IMR-90 (cell line): Measurements from ENCODE around the gene RNF213. TPM values are rescaled to one million over a fixed set of nuclear protein-coding genes. Genes with fewer than 3 reads are reported as not detected.
A peak's percentile ranks its signal among the peaks of the same experiment; 100 is the strongest.

ENCODE experiments used
- ATAC-seq: fragments of 200-7000 bp; cut with Tn5 transposase; 2 replicates; pipeline ENCODE4 v1.9.1; 2020; ENCODE audit warnings: low read depth, mild to moderate bottlenecking, moderate library complexity
- BruUV-seq: library from RNA; stranded (reverse); fragments of 400-500 nt; replicated peaks from 2 replicates; lab custom pipeline; 2021; lab: Mats Ljungman, UMichigan
- CTCF ChIA-PET: fragments of 300-600 bp; formaldehyde crosslinking; extraction: SDS; loops from one replicate; lab custom pipeline; 2021; ENCODE audit warnings: antibody characterized with exemption; lab: Yijun Ruan, JAX
- POLR2A ChIA-PET: fragments of 300-600 bp; sonication (Branson Sonifier 250); formaldehyde crosslinking; loops from one replicate; lab custom pipeline; 2022; ENCODE audit warnings: antibody characterized with exemption; ENCODE audit not compliant: unreplicated experiment; lab: Charles Lee
- DNase-seq: peaks from one replicate; pipeline ENCODE4 v3.0.0; 2013
- H2AFZ ChIP-seq: replicated peaks from 2 replicates; pipeline ENCODE3; 2013; ENCODE audit warnings: low read length, mild to moderate bottlenecking; ENCODE audit not compliant: poor library complexity
- H2AK5ac ChIP-seq: 2 replicates; pipeline ENCODE4 v1.6.1; 2013; ENCODE audit warnings: low read depth, low read length, inconsistent platforms
- H2AK9ac ChIP-seq: replicated peaks from 2 replicates; pipeline ENCODE3; 2013; ENCODE audit warnings: mild to moderate bottlenecking, low read depth, low read length, moderate library complexity; ENCODE audit not compliant: poor library complexity
- H2BK120ac ChIP-seq: 2 replicates; pipeline ENCODE4 v1.6.1; 2013; ENCODE audit warnings: low read depth, low read length, inconsistent platforms
- H2BK15ac ChIP-seq: 3 replicates; pipeline ENCODE4 v1.6.1; 2013; ENCODE audit warnings: low read depth, low read length, inconsistent platforms
- H2BK20ac ChIP-seq: 2 replicates; pipeline ENCODE4 v1.6.1; 2013; ENCODE audit warnings: low read depth, mild to moderate bottlenecking, inconsistent platforms, low read length, moderate library complexity
- H2BK5ac ChIP-seq: 2 replicates; pipeline ENCODE4 v1.6.1; 2013; ENCODE audit warnings: mild to moderate bottlenecking, low read depth, low read length, inconsistent platforms; ENCODE audit not compliant: poor library complexity, severe bottlenecking
- H3K14ac ChIP-seq: replicated peaks from 2 replicates; pipeline ENCODE4 v1.6.1; 2013; ENCODE audit warnings: low read depth, low read length, inconsistent platforms
- H3K18ac ChIP-seq: 2 replicates; pipeline ENCODE4 v1.6.1; 2013; ENCODE audit warnings: low read depth, low read length, control low read depth
- H3K23ac ChIP-seq: 2 replicates; pipeline ENCODE4 v1.6.1; 2013; ENCODE audit warnings: low read depth, low read length, inconsistent platforms
- H3K27ac ChIP-seq: 2 replicates; pipeline ENCODE4 v1.5.1; 2013; ENCODE audit warnings: mild to moderate bottlenecking, control low read depth, low read length; ENCODE audit not compliant: insufficient read depth
- H3K27me3 ChIP-seq: 2 replicates; pipeline ENCODE4 v1.6.1; 2013; ENCODE audit warnings: low read length; ENCODE audit not compliant: control insufficient read depth, insufficient read depth
- H3K36me3 ChIP-seq: 2 replicates; pipeline ENCODE4 v1.6.1; 2013; ENCODE audit warnings: low read length, mixed read lengths; ENCODE audit not compliant: control insufficient read depth, insufficient read depth
- H3K4ac ChIP-seq: 2 replicates; pipeline ENCODE4 v1.6.1; 2013; ENCODE audit warnings: low read depth, low read length, inconsistent platforms
- H3K4me1 ChIP-seq: 2 replicates; pipeline ENCODE4 v1.6.1; 2013; ENCODE audit warnings: low read length, mixed read lengths; ENCODE audit not compliant: control insufficient read depth, insufficient read depth
- H3K4me2 ChIP-seq: 2 replicates; pipeline ENCODE4 v1.6.1; 2013; ENCODE audit warnings: low read depth, mild to moderate bottlenecking, control low read depth, low read length, moderate library complexity
- H3K4me3 ChIP-seq: 2 replicates; pipeline ENCODE4 v1.5.1; 2013; ENCODE audit warnings: low read depth, mild to moderate bottlenecking, control low read depth, low read length, moderate library complexity; ENCODE audit not compliant: insufficient read depth
- H3K56ac ChIP-seq: 2 replicates; pipeline ENCODE4 v1.6.1; 2013; ENCODE audit warnings: low read length, inconsistent platforms; ENCODE audit not compliant: insufficient read depth; ENCODE audit errors: extremely low read depth
- H3K79me1 ChIP-seq, 2 experiments: 2 replicates each; pipeline ENCODE4 v1.6.1; 2013; ENCODE audit warnings: low read length in 2 of 2, inconsistent platforms in 1 of 2, low read depth in 1 of 2
- H3K9ac ChIP-seq: 2 replicates; pipeline ENCODE4 v1.6.1; 2013; ENCODE audit warnings: low read depth, low read length, control low read depth
- H3K9me1 ChIP-seq: 2 replicates; pipeline ENCODE4 v1.6.1; 2013; ENCODE audit warnings: low read length, inconsistent platforms; ENCODE audit not compliant: insufficient read depth
- H3K9me3 ChIP-seq: 2 replicates; pipeline ENCODE4 v1.6.1; 2013; ENCODE audit warnings: low read length; ENCODE audit not compliant: control insufficient read depth, insufficient read depth
- H4K20me1 ChIP-seq: 2 replicates; pipeline ENCODE4 v1.6.1; 2013; ENCODE audit warnings: low read length, inconsistent platforms; ENCODE audit not compliant: insufficient read depth
- H4K5ac ChIP-seq: 2 replicates; pipeline ENCODE4 v1.6.1; 2013; ENCODE audit warnings: mild to moderate bottlenecking, low read depth, low read length, control low read depth
- H4K8ac ChIP-seq, 2 experiments: 2 replicates each; pipeline ENCODE4 v1.6.1; 2013; ENCODE audit warnings: low read depth in 2 of 2, low read length in 2 of 2, control low read depth in 1 of 2, inconsistent platforms in 1 of 2
- H4K91ac ChIP-seq: 2 replicates; pipeline ENCODE4 v1.6.1; 2013; ENCODE audit warnings: low read depth, low read length, inconsistent platforms; ENCODE audit not compliant: insufficient read depth
- BHLHE40 ChIP-seq: fragments of 150-350 bp; IDR thresholded peaks from 2 replicates; pipeline ENCODE4 v1.6.1; 2016; ENCODE audit warnings: mild to moderate bottlenecking, low read depth, low read length
- MXI1 ChIP-seq: IDR thresholded peaks from 2 replicates; pipeline ENCODE4 v1.6.1; 2012; ENCODE audit warnings: low read depth, mild to moderate bottlenecking, low read length, moderate library complexity, borderline replicate concordance
- SMC3 ChIP-seq: fragments of 150-350 bp; IDR thresholded peaks from 2 replicates; pipeline ENCODE4 v1.6.1; 2016; ENCODE audit warnings: low read depth, mild to moderate bottlenecking, antibody characterized with exemption, low read length, moderate library complexity
- WGBS, 2 experiments: methylation state at CpG; one replicate each; pipeline versions ENCODE4 v1.1.5 to v1.1.7; 2013; ENCODE audit warnings: missing lambda C conversion rate in 2 of 2; ENCODE audit not compliant: insufficient read length in 1 of 2; ENCODE audit errors: extremely low coverage in 2 of 2; 5-methylcytosine and 5-hydroxymethylcytosine counted together
- dilution Hi-C: fragments of 300-500 bp; cut with HindIII; formaldehyde crosslinking; loops from one replicate; pipeline ENCODE4 v1.14.3; 2018; ENCODE audit warnings: low sequenced_read_pairs; ENCODE audit not compliant: unreplicated experiment
- in situ Hi-C: fragments of 300-500 bp; cut with MboI; formaldehyde crosslinking; loops from 3 replicates; pipeline ENCODE4 v1.14.3; 2019; ENCODE audit warnings: low sequenced_read_pairs, inconsistent platforms, mixed read lengths
- intact Hi-C: fragments of 100-400 bp; cut with micrococcal nuclease; formaldehyde crosslinking; loops from 2 replicates; pipeline ENCODE4 v1.10.0; 2022
- polyA plus RNA-seq, 3 experiments: library from polyadenylated mRNA; depleted of rRNA; stranded (reverse); fragments of >200 nt; gene quantifications; 2 replicates each; pipeline ENCODE4 v1.2.3, GENCODE V29; 2012; ENCODE audit warnings: low replicate concordance in 1 of 3
- total RNA-seq: library from RNA; depleted of rRNA; stranded (reverse); fragments of >200 nt; gene quantifications from 2 replicates; pipeline ENCODE4 v1.2.3, GENCODE V29; 2012

The RNF213 gene
- total and polyA plus RNA-seq, 2 of the 4 experiments (the other 2 are of a cell fraction): 23.4 to 36.0 TPM

- peaks cover 75% of the 10 kb centered on the region for H3K36me3 ChIP-seq
- no peak overlapping the region for H3K56ac ChIP-seq
- ChIA-PET CTCF (no interaction called here), POLR2A (no interaction called here)
- H3K27me3 ChIP-seq: no peaks in the 10 kb centered on the region
- in situ Hi-C loops: no loop called here
- no peak overlapping the region for H3K14ac ChIP-seq
- no peak for ATAC-seq
- 66% methylated on average over 6 of the region's 22 CpGs; no CpG with 5 or more reads in 1 of the 2 experiments for WGBS, 2 experiments
- intact Hi-C loops: no loop called here
- peak; percentile 13 for DNase-seq
- H3K4me3 ChIP-seq: no peak overlapping the region
- no peak overlapping the region for H2BK120ac ChIP-seq
- no peak overlapping the region for H3K4ac ChIP-seq
- no peak overlapping the region for H4K8ac ChIP-seq
- no peak overlapping the region for H3K23ac ChIP-seq
- H3K18ac ChIP-seq: no peak overlapping the region
- H3K9ac ChIP-seq: no peak overlapping the region
- H3K27ac ChIP-seq: no peak overlapping the region
- H4K91ac ChIP-seq: no peak overlapping the region
- peak overlapping the region; percentile 5 for H2AFZ ChIP-seq
- peaks cover 2% of the 10 kb centered on the region for H3K4me1 ChIP-seq
- H4K20me1 ChIP-seq: no peaks in the 10 kb centered on the region; the same call in 1 of the 2 replicates
- no peak overlapping the region for H2AK5ac ChIP-seq
- no peak for TF ChIP-seq MXI1
- no peak for TF ChIP-seq SMC3
- no peak for TF ChIP-seq BHLHE40
- no peak overlapping the region for H2BK15ac ChIP-seq
- peaks cover 0 to 6% of the 10 kb centered on the region in 2 experiments; a peak in 2 of 4 replicates for H3K79me1 ChIP-seq
- H4K5ac ChIP-seq: no peak overlapping the region
- H3K9me3 ChIP-seq: no peaks in the 10 kb centered on the region
- H3K9me1 ChIP-seq: no peaks in the 10 kb centered on the region
- BruUV-seq: no TSS peak
- dilution Hi-C loops: no loop called here
- no peak overlapping the region for H2BK5ac ChIP-seq
- H3K4me2 ChIP-seq: no peak overlapping the region
- peak overlapping the region; percentile 25 for H2AK9ac ChIP-seq
- H2BK20ac ChIP-seq: no peak overlapping the region
These were observed 128.7 kb downstream of the RNF213 start for GRCh38 chr17:80389011-80389995.
